GM08714 (cell line): Measurements from ENCODE around the gene CEACAM20.
"Not testable (repeated sequence)": the region's sequence is repeated elsewhere in the genome, so short reads cannot be mapped to it uniquely, and the experiment has no call there.

Source experiments
- H3K4me3 ChIP-seq: fragments of 200-500 bp; sonication (Bioruptor generic); 2 replicates; pipeline ENCODE4 v1.5.1; 2014; ENCODE audit warnings: mild to moderate bottlenecking, low read length, inconsistent platforms
- ZNF274 ChIP-seq: IDR thresholded peaks from 2 replicates; pipeline ENCODE4 v1.6.1; 2012; ENCODE audit warnings: mild to moderate bottlenecking, low read depth, low read length

Gene CEACAM20

GRCh38 chr19:44529536-44529935, at the start of gene CEACAM20:
Gene CEACAM20, minus strand, starts transcription at chr19:44529675. Its CDS starts 166 bp downstream, at chr19:44529509.
- no peak for TF ChIP-seq ZNF274
- H3K4me3 ChIP-seq = no peak within 1 kb of the TSS

DNA sequence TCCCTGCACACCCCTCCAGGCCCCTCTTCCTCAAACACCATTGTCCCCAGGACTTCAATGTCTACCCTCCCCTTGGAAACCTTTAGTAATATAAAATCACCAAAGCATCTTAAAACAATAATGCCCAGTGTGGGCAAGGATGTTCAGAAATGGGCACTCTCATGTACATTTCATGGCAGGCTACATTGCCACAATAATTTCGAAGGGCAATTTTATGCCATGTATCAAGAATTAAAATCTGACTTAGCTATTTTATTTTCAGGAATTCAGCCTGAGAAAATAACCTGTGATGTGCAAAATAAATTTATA, 48.0 kb upstream of the CEACAM20 start:
- TF ChIP-seq ZNF274 = no peak
- no peak overlapping the region for H3K4me3 ChIP-seq

- no peak for TF ChIP-seq ZNF274
These were observed 47.5 kb upstream of the CEACAM20 start for GRCh38 chr19:44576843-44577565.

GRCh38 chr19:44575116-44575700, 45.7 kb upstream of the CEACAM20 start:
- TF ChIP-seq ZNF274 = no peak
- H3K4me3 ChIP-seq = no peak overlapping the region

More at GRCh38 chr19:44576843-44577565, 47.5 kb upstream of the CEACAM20 start:
- no peak overlapping the region for H3K4me3 ChIP-seq

DNA sequence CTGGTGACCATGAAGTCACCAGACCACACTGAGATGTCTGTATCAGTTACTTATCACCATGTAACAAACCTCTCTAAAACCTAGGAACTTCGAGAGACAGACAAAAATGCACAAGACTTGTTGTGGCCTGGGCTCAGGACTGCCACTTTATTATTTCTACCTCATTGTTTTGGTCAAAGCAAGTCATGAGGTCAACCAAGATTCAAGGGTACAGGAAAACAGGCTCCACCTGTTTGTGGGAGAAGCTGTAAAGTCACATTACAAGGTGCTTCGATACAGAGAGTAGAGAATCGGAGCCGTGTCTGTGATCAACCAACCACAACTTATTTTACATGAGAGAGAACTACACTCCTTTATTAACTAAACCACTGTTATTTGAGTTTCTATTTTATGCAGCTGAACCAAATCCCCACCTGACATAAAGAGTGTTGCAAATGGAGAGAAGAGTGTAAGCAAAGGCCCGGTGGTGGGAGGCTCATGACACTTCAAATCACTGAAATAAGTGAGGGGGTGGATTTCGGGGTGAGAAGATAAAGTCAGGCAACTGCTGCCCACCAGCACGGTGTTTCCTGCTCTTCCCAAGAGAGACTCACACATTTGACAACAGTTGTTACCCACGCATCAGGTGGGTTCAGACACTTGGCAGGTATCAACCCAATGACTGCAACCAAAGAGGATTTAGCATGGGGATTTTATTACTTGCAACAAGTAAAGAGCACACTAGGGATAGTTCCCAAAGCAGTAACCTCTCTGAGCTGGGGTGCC, 44.9 kb upstream of the CEACAM20 start:
- H3K4me3 ChIP-seq = no peak overlapping the region
- TF ChIP-seq ZNF274 = no peak

- no peak for TF ChIP-seq ZNF274
- no peak overlapping the region for H3K4me3 ChIP-seq
These were observed 44.2 kb upstream of the CEACAM20 start for GRCh38 chr19:44573627-44574026.

DNA sequence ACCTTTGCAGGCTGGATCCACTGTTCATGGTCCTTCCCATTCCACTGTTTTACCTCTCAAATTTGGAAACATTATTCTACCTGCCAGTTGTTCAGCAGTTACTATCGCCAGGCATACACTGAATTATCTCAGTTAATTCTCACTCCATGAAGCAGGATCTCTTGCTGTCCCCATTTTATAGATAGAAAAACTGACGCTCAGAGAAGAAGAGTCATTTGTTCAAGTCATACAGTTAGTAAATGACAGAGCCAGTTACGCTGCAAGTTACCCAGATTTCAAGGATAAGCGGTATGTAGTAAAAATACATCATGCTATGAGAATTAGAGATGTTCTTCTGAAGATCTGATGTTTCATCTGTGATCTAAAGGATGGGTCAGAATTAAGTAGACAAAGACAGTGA, 43.7 kb upstream of the CEACAM20 start:
- TF ChIP-seq ZNF274 = no peak
- no peak overlapping the region for H3K4me3 ChIP-seq

DNA sequence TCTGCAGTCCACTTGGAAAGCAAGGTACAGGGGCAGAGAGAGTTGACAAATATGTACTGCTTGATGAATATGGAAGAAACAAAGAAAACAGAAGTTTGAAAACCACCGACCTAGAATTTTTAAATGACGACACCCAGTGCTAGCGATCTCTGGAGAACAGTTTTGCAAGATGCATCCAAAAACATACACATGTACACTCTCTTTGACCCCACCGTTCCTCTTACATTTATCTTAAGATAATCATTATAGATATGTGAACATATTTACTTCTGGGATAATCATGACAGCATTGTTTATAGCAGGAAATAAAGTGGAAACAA, 43.1 kb upstream of the CEACAM20 start:
- no peak for TF ChIP-seq ZNF274
- no peak overlapping the region for H3K4me3 ChIP-seq

DNA sequence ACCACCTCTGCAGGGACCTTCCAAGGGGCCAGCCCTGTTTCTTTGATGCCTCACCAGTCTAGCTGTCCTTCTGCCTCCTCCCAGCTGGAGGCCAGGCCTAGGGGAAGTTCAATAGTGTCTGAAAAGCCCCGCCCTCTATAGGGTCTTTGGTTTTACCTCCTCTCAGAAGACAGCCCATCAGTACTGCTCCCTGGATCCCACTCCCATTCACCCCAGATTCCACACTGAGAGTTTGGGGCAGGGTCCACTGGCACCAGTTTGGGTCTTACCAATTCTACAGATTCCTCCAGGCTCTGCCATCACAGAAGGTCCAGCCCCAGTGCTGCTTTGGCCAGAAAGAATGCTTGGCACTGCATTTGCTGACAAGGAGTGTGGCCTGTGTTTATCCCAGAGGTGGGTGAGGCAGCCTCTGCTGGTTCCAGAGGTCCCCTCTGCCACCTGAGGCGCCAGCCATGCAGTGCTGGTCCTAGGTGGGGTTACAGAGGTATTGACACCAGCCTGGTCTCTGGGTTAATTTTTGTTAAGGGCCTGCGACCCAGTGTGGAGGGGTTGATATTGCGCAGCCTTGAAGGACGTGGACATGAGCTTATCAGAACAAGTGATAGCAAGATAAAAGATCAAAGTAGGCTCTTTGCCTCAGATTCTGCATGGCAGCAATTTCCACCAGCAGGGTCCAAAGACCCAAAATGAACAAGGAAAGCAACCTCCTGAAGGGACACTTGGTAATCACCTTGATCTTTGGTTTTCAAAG, 42.5 kb upstream of the CEACAM20 start:
- H3K4me3 ChIP-seq = no peak overlapping the region
- TF ChIP-seq ZNF274 = no peak

- TF ChIP-seq ZNF274 = no peak
- no peak overlapping the region for H3K4me3 ChIP-seq
These were observed 41.7 kb upstream of the CEACAM20 start for GRCh38 chr19:44570984-44571684.

- TF ChIP-seq ZNF274 = no peak
- H3K4me3 ChIP-seq = no peak overlapping the region
These were observed 41.1 kb upstream of the CEACAM20 start for GRCh38 chr19:44570603-44570983.

DNA sequence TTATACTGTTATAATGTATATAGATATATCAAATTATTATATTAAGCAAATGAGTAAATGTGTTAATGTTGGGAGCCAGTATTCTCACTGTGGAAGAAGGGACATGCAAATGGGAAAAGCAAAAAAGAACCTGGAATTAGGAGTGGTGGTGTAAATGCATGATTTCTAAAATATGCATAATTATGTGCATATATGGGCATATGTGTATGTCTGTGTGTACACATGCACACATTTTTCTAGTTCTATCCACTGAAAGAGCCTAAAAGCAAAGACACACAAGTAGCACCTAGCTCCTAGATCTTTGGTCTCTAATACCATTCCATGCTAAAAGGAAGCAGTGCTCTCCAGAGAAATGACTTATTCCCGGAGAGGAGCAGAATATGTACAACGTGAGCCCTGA, 38.3 kb upstream of the CEACAM20 start:
- no peak overlapping the region for H3K4me3 ChIP-seq
- no peak for TF ChIP-seq ZNF274

GRCh38 chr19:44566984-44567383, 37.5 kb upstream of the CEACAM20 start:
- TF ChIP-seq ZNF274 = no peak

GRCh38 chr19:44563086-44563655, 33.7 kb upstream of the CEACAM20 start:
- not testable (repeated sequence) for H3K4me3 ChIP-seq

More at GRCh38 chr19:44566984-44567383, 37.5 kb upstream of the CEACAM20 start:
- no peak overlapping the region for H3K4me3 ChIP-seq
